ENCODE data around the gene TEX51.

- TF ChIP-seq CTCF (IDR thresholded peaks at IDR 0.05) (no peak), POLR2A (IDR thresholded peaks at IDR 0.05) (no peak), POLR2AphosphoS5 (IDR thresholded peaks at IDR 0.05) (no peak)
These were observed 11.1 kb downstream of the TEX51 start for GRCh38 chr2:126909781-126910180.
